CD4-positive, alpha-beta T cell treated with Interleukin-4 for 1 hour (primary cell): ENCODE results near the gene ASB15.

Experiments
- DNase-seq, 2 donors: peaks; one replicate each; pipeline ENCODE4 v3.0.0-alpha.2; 2020 to 2022

Gene ASB15

GRCh38 chr7:123639631-123640030, 38.0 kb downstream of the ASB15 start:
- no peak for DNase-seq

- DNase-seq, result no peak
Measured at GRCh38 chr7:123640583-123640982, 39.0 kb downstream of the ASB15 start.

GRCh38 chr7:123641901-123642300, 40.3 kb downstream of the ASB15 start:
- no peak for DNase-seq

GRCh38 chr7:123643495-123644441, 42.1 kb downstream of the ASB15 start:
- no peak for DNase-seq

GRCh38 chr7:123645516-123645915, 43.9 kb downstream of the ASB15 start:
- no peak for DNase-seq

- DNase-seq, result no peak
Measured at GRCh38 chr7:123647106-123647730, 45.6 kb downstream of the ASB15 start.

GRCh38 chr7:123649964-123650363, 48.3 kb downstream of the ASB15 start:
- no peak for DNase-seq

- no peak for DNase-seq
Measured at GRCh38 chr7:123650595-123650994, 49.0 kb downstream of the ASB15 start.

- DNase-seq, result no peak
Measured at GRCh38 chr7:123652406-123652805, 50.8 kb downstream of the ASB15 start.

GRCh38 chr7:123653162-123653561, 51.5 kb downstream of the ASB15 start:
- DNase-seq, result no peak

- DNase-seq, result no peak
Measured at GRCh38 chr7:123655614-123656013, 54.0 kb downstream of the ASB15 start, which contains the start of gene LMOD2. LMOD2 (plus strand) TSS chr7:123655866; CDS start chr7:123655964, 98 bp downstream.

- no peak for DNase-seq
Measured at GRCh38 chr7:123656544-123657303, 55.1 kb downstream of the ASB15 start.

- DNase-seq, result no peak
Measured at GRCh38 chr7:123657304-123657685, 55.7 kb downstream of the ASB15 start.

GRCh38 chr7:123658023-123658422, 56.4 kb downstream of the ASB15 start:
- no peak for DNase-seq

- no peak for DNase-seq
Measured at GRCh38 chr7:123660514-123661354, 59.1 kb downstream of the ASB15 start.

- DNase-seq, result no peak
Measured at GRCh38 chr7:123661765-123662164, 60.1 kb downstream of the ASB15 start.

GRCh38 chr7:123662293-123662692, 60.7 kb downstream of the ASB15 start:
- no peak for DNase-seq

GRCh38 chr7:123662755-123663154, 61.1 kb downstream of the ASB15 start:
- no peak for DNase-seq

- no peak for DNase-seq
Measured at GRCh38 chr7:123663200-123663599, 61.6 kb downstream of the ASB15 start.

- no peak for DNase-seq
Measured at GRCh38 chr7:123665157-123665556, 63.5 kb downstream of the ASB15 start.

GRCh38 chr7:123665896-123666295, 64.3 kb downstream of the ASB15 start:
- DNase-seq, result no peak

- no peak for DNase-seq
Measured at GRCh38 chr7:123666492-123666891, 64.9 kb downstream of the ASB15 start.
